Esophagus muscularis mucosa (tissue), 4 donors: ENCODE measurements around the gene SLC1A1.

Experiments
- EP300 ChIP-seq: sonication (generic); formaldehyde crosslinking; IDR thresholded peaks from one replicate; pipeline ENCODE4 v1.6.1; 2017; ENCODE audit warnings: antibody characterized with exemption
- POLR2A ChIP-seq: fragments of 450-650 bp; IDR thresholded peaks from one replicate; pipeline ENCODE4 v1.6.1; 2017; ENCODE audit warnings: antibody characterized with exemption, moderate library complexity, mild to moderate bottlenecking, low read depth
- POLR2AphosphoS5 ChIP-seq, 2 donors: sonication (generic); formaldehyde crosslinking; IDR thresholded peaks; one replicate each; pipeline ENCODE4 v1.6.1; 2017; ENCODE audit warnings: antibody characterized with exemption in 2 of 2
- TF ChIP-seq, protein P1 (sequence below), 3 experiments: fragments of 200-600 bp in 2 of 3; fragments of 450-650 bp in 1 of 3; sonication (generic) in 2 of 3; IDR thresholded peaks; one replicate each; pipeline ENCODE4 v1.5.1; 2017 to 2019; ENCODE audit warnings: antibody characterized with exemption in 3 of 3, mild to moderate bottlenecking in 2 of 3, moderate library complexity in 1 of 3

DNA sequence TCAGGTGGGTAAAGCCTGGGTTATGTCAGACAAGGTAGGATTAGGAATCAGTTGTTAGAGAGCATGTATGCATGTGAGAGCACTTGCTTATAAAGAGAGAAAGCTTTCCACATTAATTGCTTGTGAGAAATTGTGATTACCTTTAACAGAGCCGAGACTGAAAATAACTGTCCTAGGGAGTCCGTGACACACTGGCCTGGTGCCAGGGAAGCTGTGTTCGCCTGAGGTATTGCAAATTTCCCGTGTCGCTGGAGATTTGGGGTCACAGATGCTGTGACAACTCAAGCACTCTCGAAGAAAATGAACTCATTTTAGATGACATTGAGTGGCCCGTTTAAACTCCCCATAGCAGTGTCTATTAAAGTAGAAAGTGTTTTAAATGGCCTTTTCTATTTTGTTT, 9.6 kb downstream of the SLC1A1 start:
- TF ChIP-seq POLR2A (no peak), EP300 (no peak), POLR2AphosphoS5 (IDR thresholded peaks at IDR 0.05) (no peak)
- TF ChIP-seq, protein P1, sequence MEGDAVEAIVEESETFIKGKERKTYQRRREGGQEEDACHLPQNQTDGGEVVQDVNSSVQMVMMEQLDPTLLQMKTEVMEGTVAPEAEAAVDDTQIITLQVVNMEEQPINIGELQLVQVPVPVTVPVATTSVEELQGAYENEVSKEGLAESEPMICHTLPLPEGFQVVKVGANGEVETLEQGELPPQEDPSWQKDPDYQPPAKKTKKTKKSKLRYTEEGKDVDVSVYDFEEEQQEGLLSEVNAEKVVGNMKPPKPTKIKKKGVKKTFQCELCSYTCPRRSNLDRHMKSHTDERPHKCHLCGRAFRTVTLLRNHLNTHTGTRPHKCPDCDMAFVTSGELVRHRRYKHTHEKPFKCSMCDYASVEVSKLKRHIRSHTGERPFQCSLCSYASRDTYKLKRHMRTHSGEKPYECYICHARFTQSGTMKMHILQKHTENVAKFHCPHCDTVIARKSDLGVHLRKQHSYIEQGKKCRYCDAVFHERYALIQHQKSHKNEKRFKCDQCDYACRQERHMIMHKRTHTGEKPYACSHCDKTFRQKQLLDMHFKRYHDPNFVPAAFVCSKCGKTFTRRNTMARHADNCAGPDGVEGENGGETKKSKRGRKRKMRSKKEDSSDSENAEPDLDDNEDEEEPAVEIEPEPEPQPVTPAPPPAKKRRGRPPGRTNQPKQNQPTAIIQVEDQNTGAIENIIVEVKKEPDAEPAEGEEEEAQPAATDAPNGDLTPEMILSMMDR (IDR thresholded peaks at IDR 0.05), result no peak
